Neural cell (in vitro differentiated cells): ENCODE results near the gene PRKAB1. TPM values are rescaled to one million over a fixed set of nuclear protein-coding genes. Genes with fewer than 3 reads are reported as not detected.

Source experiments
- H2AFZ ChIP-seq: fragments of 200-600, 300-800 bp; sonication (generic), shearing (Covaris generic); 2 replicates; pipeline ENCODE4 v1.6.0; 2014; ENCODE audit warnings: low read depth, mild to moderate bottlenecking, antibody characterized with exemption, low read length, moderate library complexity
- H3F3A ChIP-seq: fragments of 200-600 bp; shearing (Covaris generic); 2 replicates; pipeline ENCODE4 v1.6.1; 2016; ENCODE audit warnings: mild to moderate bottlenecking, moderate library complexity, mixed read lengths, antibody characterized with exemption, low read length; ENCODE audit not compliant: insufficient read depth, poor library complexity, severe bottlenecking
- H3K27ac ChIP-seq: fragments of 200-600, 300-800 bp; sonication (generic), shearing (Covaris generic); 2 replicates; pipeline ENCODE4 v1.5.1; 2014; ENCODE audit warnings: mild to moderate bottlenecking, low read length, moderate library complexity
- H3K27me3 ChIP-seq: fragments of 300-800, 200-600 bp; sonication (generic), shearing (Covaris generic); 2 replicates; pipeline ENCODE4 v1.6.0; 2014; ENCODE audit warnings: mild to moderate bottlenecking, low read depth, low read length, moderate library complexity; ENCODE audit not compliant: insufficient read depth
- H3K36me3 ChIP-seq: fragments of 300-800, 200-600 bp; sonication (generic), shearing (Covaris generic); 2 replicates; pipeline ENCODE4 v1.5.1; 2014; ENCODE audit warnings: mild to moderate bottlenecking, antibody characterized with exemption, low read length, moderate library complexity; ENCODE audit not compliant: insufficient read depth
- H3K4me2 ChIP-seq: fragments of 300-800, 200-600 bp; sonication (generic), shearing (Covaris generic); 2 replicates; pipeline ENCODE4 v1.6.0; 2014; ENCODE audit warnings: mild to moderate bottlenecking, low read length
- H3K4me3 ChIP-seq: fragments of 300-800, 200-600 bp; sonication (generic), shearing (Covaris generic); 2 replicates; pipeline ENCODE4 v1.5.1; 2014; ENCODE audit warnings: mild to moderate bottlenecking, low read length, moderate library complexity
- H3K79me2 ChIP-seq: fragments of 200-600 bp; shearing (Covaris generic); replicated peaks from 2 replicates; pipeline ENCODE4 v1.6.0; 2014; ENCODE audit warnings: mild to moderate bottlenecking, low read length, moderate library complexity; ENCODE audit not compliant: insufficient read depth
- H3K9ac ChIP-seq: fragments of 300-800, 200-600 bp; sonication (generic), shearing (Covaris generic); 2 replicates; pipeline ENCODE4 v1.6.1; 2016; ENCODE audit warnings: mild to moderate bottlenecking, low read length, mixed read lengths
- H3K9me2 ChIP-seq: fragments of 200-600 bp; shearing (Covaris generic); 2 replicates; pipeline ENCODE4 v1.6.1; 2016; ENCODE audit warnings: mild to moderate bottlenecking, low read length, mixed read lengths; ENCODE audit not compliant: insufficient read depth
- H3K9me3 ChIP-seq: fragments of 200-600, 300-800 bp; sonication (generic), shearing (Covaris generic); 2 replicates; pipeline ENCODE4 v1.6.1; 2016; ENCODE audit warnings: mild to moderate bottlenecking, mixed run types, low read length, moderate library complexity, mixed read lengths
- H4K20me1 ChIP-seq: fragments of 200-600 bp; shearing (Covaris generic); 2 replicates; pipeline ENCODE4 v1.6.1; 2016; ENCODE audit warnings: mild to moderate bottlenecking, mixed run types; ENCODE audit not compliant: insufficient read depth
- CTCF ChIP-seq: fragments of 450-650 bp; IDR thresholded peaks from 2 replicates; pipeline ENCODE4 v1.5.1; 2014; ENCODE audit warnings: antibody characterized with exemption, mild to moderate bottlenecking, moderate library complexity; ENCODE audit not compliant: poor library complexity, severe bottlenecking
- EP300 ChIP-seq: fragments of 450-650 bp; conservative IDR thresholded peaks from 2 replicates; pipeline ENCODE4 v1.6.1; 2014; ENCODE audit warnings: antibody characterized with exemption, mild to moderate bottlenecking, moderate library complexity; ENCODE audit not compliant: poor library complexity, severe bottlenecking
- EZH2 ChIP-seq: fragments of 200-600, 300-800 bp; shearing (Covaris generic), sonication (generic); IDR thresholded peaks from 2 replicates; pipeline ENCODE4 v1.6.1; 2014; ENCODE audit warnings: antibody characterized with exemption, low read length, borderline replicate concordance, mild to moderate bottlenecking; ENCODE audit not compliant: insufficient read depth, poor library complexity, severe bottlenecking
- MXI1 ChIP-seq: fragments of 450-650 bp; conservative IDR thresholded peaks from 2 replicates; pipeline ENCODE4 v1.6.1; 2014; ENCODE audit warnings: antibody characterized with exemption, mild to moderate bottlenecking; ENCODE audit not compliant: poor library complexity, severe bottlenecking
- POLR2AphosphoS5 ChIP-seq: IDR thresholded peaks from 2 replicates; pipeline ENCODE4 v1.6.1; 2012
- RAD21 ChIP-seq: fragments of 450-650 bp; conservative IDR thresholded peaks from 2 replicates; pipeline ENCODE4 v1.6.1; 2014; ENCODE audit warnings: antibody characterized with exemption, mild to moderate bottlenecking, moderate library complexity
- SMC3 ChIP-seq: fragments of 450-650 bp; conservative IDR thresholded peaks from 2 replicates; pipeline ENCODE4 v1.6.1; 2014; ENCODE audit warnings: antibody characterized with exemption, mild to moderate bottlenecking, moderate library complexity; ENCODE audit not compliant: poor library complexity
- TAF1 ChIP-seq: IDR thresholded peaks from 2 replicates; pipeline ENCODE4 v1.6.1; 2012; ENCODE audit warnings: low read depth
- polyA plus RNA-seq: library from polyadenylated mRNA; depleted of rRNA; stranded (reverse); fragments of >200 nt; gene quantifications from 2 replicates; pipeline ENCODE4 v1.2.3, GENCODE V29; 2014
- TF ChIP-seq, protein P1 (sequence below): IDR thresholded peaks from 2 replicates; pipeline ENCODE4 v1.6.1; 2012; ENCODE audit warnings: borderline replicate concordance

The PRKAB1 gene
- polyA plus RNA-seq, 1 donor from 2014 or later: 38.0 TPM

- Histone ChIP-seq H3K9me3 (no peaks in the 10 kb centered on the region), H3K4me2 (no peak overlapping the region), H3K79me2 (no peaks in the 10 kb centered on the region), H3K9ac (no peak overlapping the region), H3K27ac (no peak overlapping the region), H3K27me3 (no peaks in the 10 kb centered on the region), H3K9me2 (no peaks in the 10 kb centered on the region), H3F3A (no peaks in the 10 kb centered on the region), H2AFZ (no peak overlapping the region), H3K36me3 (no peaks in the 10 kb centered on the region), H3K4me3 (no peak overlapping the region), H4K20me1 (no peaks in the 10 kb centered on the region)
- no peak for TF ChIP-seq EP300
- TF ChIP-seq TAF1: no peak
- no peak for TF ChIP-seq MXI1
- TF ChIP-seq RAD21: no peak
- no peak for TF ChIP-seq CTCF
- no peak for TF ChIP-seq SMC3
- TF ChIP-seq, protein P1, sequence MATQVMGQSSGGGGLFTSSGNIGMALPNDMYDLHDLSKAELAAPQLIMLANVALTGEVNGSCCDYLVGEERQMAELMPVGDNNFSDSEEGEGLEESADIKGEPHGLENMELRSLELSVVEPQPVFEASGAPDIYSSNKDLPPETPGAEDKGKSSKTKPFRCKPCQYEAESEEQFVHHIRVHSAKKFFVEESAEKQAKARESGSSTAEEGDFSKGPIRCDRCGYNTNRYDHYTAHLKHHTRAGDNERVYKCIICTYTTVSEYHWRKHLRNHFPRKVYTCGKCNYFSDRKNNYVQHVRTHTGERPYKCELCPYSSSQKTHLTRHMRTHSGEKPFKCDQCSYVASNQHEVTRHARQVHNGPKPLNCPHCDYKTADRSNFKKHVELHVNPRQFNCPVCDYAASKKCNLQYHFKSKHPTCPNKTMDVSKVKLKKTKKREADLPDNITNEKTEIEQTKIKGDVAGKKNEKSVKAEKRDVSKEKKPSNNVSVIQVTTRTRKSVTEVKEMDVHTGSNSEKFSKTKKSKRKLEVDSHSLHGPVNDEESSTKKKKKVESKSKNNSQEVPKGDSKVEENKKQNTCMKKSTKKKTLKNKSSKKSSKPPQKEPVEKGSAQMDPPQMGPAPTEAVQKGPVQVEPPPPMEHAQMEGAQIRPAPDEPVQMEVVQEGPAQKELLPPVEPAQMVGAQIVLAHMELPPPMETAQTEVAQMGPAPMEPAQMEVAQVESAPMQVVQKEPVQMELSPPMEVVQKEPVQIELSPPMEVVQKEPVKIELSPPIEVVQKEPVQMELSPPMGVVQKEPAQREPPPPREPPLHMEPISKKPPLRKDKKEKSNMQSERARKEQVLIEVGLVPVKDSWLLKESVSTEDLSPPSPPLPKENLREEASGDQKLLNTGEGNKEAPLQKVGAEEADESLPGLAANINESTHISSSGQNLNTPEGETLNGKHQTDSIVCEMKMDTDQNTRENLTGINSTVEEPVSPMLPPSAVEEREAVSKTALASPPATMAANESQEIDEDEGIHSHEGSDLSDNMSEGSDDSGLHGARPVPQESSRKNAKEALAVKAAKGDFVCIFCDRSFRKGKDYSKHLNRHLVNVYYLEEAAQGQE: no peak
- TF ChIP-seq EZH2: no peak
- no peak for TF ChIP-seq POLR2AphosphoS5
Measured at GRCh38 chr12:119720349-119720748, 52.4 kb downstream of the PRKAB1 start.

DNA sequence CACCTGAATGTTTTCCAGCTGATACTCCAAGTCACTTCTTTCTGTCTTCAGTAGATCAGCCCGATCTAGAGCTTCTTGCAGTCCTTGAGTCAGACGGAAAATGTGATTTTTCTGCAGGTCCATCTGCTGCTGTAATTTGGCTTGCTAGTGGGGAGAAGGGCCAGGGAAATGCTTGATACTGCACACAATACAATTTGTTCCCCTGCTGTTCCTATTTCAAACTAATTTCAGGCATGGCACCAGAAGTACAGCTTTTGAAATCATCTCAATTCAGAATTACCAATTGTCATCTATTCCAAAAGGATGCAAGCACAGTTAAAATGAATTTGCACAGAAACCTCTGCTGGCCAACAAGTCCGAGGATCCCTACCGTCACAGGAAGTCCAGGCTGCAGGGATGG lies 53.4 kb downstream of the PRKAB1 start:
- H3K9me2 ChIP-seq: no peaks in the 10 kb centered on the region
- H3K27ac ChIP-seq: no peak overlapping the region
- H3K9me3 ChIP-seq: no peaks in the 10 kb centered on the region
- no peak overlapping the region for H2AFZ ChIP-seq
- no peaks in the 10 kb centered on the region for H3K79me2 ChIP-seq
- H3K4me2 ChIP-seq: no peak overlapping the region
- no peaks in the 10 kb centered on the region for H3K36me3 ChIP-seq
- no peak overlapping the region for H3K9ac ChIP-seq
- H3K4me3 ChIP-seq: no peak overlapping the region
- H4K20me1 ChIP-seq: no peaks in the 10 kb centered on the region
- no peaks in the 10 kb centered on the region for H3K27me3 ChIP-seq
- TF ChIP-seq POLR2AphosphoS5 (no peak), EZH2 (no peak), TAF1 (no peak), EP300 (no peak), SMC3 (no peak), MXI1 (no peak), CTCF (no peak), RAD21 (no peak)
- TF ChIP-seq, protein P1: no peak
- no peaks in the 10 kb centered on the region for H3F3A ChIP-seq
